HUDEP-2 (cell line): ENCODE data around the gene KLK8.
"Not testable (repeated sequence)": the region's sequence is repeated elsewhere in the genome, so short reads cannot be mapped to it uniquely, and the experiment has no call there.

Experiments used
- DNase-seq, 76 experiments: peaks; one replicate each; lab custom pipeline; 2025; ENCODE audit not compliant: unreplicated experiment in 76 of 76; lab: John Stamatoyannopoulos, UW

KLK8 gene

DNA sequence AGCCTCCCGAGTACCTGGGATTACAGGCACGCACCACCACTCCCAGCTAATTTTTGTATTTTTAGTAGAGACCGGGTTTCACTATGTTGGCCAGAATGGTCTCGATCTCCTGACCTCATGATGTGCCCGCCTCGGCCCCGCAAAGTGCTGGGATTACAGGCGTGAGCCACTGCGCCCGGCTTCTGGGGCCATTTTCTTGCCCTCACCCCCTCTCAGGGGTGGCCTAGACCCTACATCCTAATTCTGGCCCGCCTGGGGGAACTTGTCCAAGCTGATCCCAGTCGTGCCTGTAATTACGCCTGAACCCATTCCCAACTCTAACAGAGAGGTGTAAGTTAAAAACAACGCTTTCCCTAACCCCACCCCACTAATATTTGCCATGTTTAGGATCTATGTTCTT lies 17.0 kb downstream of the KLK8 start:
- not testable (repeated sequence) for DNase-seq

DNA sequence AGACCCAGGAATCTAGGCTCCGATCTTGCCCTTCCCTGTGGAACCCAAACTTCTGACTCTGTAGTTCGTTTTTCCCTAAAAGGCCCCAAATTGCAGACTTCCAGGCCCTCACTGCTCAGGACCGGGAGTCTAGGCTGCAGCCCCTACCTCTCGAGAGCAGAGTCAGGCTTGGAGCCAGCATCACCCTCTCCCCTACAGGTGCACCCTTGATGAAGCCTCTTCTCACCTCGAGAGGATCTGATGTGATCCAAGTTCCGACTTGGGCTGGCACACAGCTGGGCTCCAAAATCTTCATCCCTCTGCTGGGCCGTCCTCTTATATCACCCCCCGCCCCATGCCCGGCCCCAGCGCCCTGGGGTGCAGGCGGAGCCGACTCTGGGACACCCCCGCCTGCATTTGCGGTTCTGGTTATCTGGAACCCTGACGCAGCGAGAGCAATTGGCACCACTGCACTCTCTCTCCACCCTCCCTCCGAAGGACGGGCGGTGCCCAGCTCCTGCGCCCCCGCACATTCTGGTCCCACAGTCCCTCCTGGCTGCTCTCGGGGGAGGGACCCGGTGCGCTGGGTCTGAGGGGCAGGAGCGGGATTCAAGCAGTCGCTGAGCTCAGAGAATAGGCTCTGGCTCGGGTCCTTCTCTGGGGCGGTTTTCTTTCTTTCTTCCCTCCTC lies 17.6 kb downstream of the KLK8 start, which contains the start of gene KLK7:
TSS of gene KLK7 (minus strand) at position 293 of the 668 bp plus-strand sequence. CDS start 1,518 bp downstream, outside the sequence.
- peak in 59 of 76 experiments; percentile 14 to 85 (median 46) for DNase-seq

GRCh38 chr19:50982186-50982585 lies 19.2 kb downstream of the KLK8 start:
- DNase-seq: no peak

GRCh38 chr19:50981587-50982146 lies 19.7 kb downstream of the KLK8 start:
- DNase-seq: peak in 1 of 76 experiments; percentile 28

DNA sequence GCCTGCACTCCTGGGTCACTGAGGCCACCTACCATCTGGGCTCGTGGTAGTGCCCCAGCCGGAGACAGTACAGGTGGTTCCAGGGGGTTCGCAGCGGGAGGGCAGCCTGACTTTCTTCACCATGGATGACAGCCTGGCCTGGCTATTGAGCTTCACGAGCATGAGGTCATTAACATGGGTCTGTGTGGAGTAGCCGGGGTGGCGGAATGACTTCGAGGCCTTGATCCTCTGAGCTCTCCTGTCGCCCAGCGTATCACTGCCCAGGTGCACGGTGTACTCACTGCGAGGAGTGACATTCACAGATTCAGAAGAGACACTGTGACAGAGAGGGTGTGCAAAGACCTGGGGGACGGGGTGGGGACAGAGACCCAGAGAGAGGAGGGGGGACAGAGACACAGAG lies 21.2 kb downstream of the KLK8 start:
- no peak for DNase-seq

- DNase-seq: no peak
These were observed 21.6 kb downstream of the KLK8 start for GRCh38 chr19:50979758-50980157.

DNA sequence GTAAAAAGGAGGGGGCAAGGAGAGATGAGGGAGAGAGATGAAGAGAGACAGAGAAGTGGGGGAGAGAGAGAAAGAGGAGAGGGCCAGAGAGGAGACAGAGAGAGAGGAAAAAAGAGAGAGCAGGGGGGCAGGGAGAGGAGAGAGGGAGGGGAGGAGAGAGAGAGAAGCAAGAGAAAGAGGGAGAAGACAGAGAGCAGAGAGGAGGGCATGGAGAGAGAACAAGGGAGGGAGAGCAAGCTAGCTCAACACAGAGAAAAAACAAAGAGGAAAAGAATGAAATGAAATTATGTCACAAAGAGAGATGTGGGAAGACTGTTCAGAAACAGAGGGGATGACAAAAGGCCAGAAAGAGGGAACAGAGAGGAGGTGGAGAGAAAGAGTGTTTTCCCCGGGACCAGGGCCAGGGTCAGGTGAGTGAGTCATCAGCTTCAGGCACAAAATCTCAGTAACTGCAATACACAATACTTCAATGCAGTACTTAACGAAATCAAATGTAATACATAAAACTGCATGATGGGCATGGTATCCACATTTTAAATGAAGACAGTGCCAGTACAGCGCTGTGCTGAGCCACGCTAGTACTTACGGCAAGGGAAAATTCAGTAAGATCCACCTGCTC lies 22.5 kb downstream of the KLK8 start:
- DNase-seq: no peak

GRCh38 chr19:50977626-50978025 lies 23.8 kb downstream of the KLK8 start:
- no peak for DNase-seq

GRCh38 chr19:50975766-50976165 lies 25.6 kb downstream of the KLK8 start:
- no peak for DNase-seq

DNA sequence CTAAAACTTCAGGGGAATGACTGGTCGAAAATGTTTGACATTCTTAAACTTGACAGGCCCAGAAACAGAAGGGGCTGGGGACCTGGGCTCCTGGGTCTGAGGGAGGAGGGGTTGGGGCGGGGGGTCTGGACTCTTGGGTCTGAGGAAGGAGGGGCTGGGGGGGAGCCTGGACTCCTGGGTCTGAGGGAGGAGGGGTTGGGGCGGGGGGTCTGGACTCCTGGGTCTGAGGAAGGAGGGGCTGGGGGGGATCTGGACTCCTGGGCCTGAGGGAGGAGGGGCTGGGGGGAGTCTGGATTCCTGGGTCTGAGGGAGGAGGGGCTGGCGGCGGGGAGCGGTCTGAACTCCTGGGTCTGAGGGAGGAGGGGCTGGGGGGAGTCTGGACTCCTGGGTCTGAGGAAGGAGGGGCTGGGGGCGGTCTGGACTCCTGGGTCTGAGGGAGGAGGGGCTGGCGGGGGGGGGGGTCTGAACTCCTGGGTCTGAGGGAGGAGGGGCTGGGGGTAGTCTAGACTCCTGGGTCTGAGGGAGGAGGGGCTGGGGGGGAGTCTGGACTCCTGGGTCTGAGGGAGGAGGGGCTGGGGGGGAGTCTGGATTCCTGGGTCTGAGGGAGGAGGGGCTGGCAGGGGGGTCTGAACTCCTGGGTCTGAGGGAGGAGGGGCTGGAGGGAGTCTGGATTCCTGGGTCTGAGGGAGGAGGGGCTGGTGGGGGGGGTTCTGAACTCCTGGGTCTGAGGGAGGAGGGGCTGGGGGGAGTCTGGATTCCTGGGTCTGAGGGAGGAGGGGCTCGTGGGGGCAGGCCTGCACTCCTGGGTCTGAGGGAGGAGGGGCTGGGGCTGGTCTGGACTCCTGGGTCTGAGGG lies 26.5 kb downstream of the KLK8 start:
- DNase-seq: no peak

DNA sequence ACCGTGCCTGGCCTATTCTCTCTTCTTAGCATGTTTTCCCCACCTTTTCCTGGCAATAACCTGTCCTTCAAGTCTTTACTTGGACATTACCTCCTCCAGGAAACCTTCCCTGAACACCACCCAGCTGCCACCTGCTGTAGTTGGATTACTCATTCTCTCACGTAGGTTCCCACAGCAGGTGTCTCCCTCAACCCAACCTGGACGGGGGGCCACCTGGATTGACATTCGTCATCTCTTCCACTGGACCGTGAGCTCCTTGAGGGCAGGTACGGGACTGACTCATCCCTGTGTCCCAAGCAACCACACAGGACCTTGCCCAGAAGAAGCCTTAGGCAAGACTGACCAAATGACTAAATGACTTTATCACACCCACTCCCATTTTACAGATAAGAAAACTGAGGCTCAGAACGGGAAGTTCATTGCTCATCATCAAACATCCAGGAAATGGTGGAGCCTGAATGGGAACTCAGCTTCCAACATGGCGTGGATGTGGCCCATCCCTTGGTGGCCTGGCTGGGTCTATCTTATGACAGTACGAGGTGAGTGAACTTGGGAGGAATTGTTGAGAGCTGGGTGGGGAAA lies 28.5 kb downstream of the KLK8 start:
- DNase-seq: no peak

- not testable (repeated sequence) for DNase-seq
These were observed 31.6 kb downstream of the KLK8 start for GRCh38 chr19:50969810-50970209.

DNA sequence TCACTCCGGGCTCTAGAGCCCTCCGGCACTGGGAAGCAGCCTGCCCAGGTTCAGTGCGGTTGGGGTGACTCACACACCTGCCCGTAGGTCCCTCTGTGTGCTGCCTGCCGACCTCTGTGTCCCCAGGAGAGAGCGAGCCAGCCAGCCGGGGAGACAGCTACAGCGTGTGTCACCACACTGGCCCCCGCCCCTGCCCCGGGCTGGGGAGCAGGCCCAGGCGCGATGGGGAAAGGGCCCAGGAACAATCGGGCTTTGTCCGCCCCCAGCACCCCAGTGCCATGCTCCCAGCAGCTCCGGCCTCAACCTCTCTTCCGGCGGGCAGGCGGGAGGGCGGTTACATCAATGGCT lies 32.0 kb downstream of the KLK8 start, which contains the start of gene KLK6:
TSS of gene KLK6 (minus strand) at position 179 of the 348 bp plus-strand sequence. CDS start 1,487 bp downstream, outside the sequence.
- DNase-seq: no peak

- no peak for DNase-seq
These were observed 32.5 kb downstream of the KLK8 start for GRCh38 chr19:50968716-50969412.

GRCh38 chr19:50967929-50968715 lies 33.3 kb downstream of the KLK8 start:
- no peak for DNase-seq

DNA sequence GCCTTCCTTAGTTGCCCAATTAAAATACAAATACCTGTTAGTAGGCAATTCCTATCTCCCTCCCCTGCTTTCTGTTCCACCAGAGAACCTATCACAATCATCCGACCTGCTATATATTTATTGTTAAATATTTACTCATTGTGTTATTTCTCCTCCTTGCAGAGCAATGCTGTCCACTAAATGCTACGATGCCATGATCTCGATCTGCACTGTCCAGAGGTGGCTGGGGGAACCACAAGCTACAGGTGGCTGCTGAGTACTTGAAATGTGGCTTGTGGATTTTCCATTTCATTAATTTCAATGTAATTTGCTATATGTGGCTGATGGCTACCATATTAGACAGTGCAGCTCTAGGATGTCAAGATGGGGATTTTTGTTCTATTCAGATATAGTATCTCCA lies 37.1 kb downstream of the KLK8 start:
- no peak for DNase-seq

- DNase-seq: no peak
These were observed 38.0 kb downstream of the KLK8 start for GRCh38 chr19:50963381-50963780.

DNA sequence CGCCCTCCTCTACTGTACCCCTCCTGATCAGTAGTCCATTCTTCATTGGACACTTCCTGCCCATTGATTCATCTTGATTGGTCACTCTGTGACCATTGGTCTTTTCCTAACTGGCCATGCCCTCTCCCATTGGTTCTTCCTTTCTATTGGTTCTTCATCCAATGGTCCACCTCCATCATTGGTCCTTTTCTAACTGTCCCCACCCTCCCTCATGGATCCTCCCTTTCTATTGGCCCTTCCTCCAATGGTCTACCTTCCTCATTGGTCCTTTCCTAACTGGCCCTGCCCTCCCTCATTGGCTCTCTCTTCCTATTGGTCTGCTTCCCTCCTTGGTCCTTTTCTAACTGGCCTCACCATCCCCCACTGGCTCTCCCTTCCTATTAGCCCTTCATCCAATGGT lies 39.2 kb downstream of the KLK8 start:
- no peak for DNase-seq

GRCh38 chr19:50959731-50960500 lies 41.5 kb downstream of the KLK8 start:
- DNase-seq: no peak
